ENCODE results near the gene FBXO11.

GRCh38 chr2:47810850-47811249 is 95.4 kb downstream of the FBXO11 start:
- TF ChIP-seq CTCF (IDR thresholded peaks at IDR 0.05) (no peak), POLR2A (IDR thresholded peaks at IDR 0.05) (no peak)

All from heart left ventricle (tissue), 13 donors.